Fibroblast of pulmonary artery (primary cell): ENCODE data around the gene CRTAC1.
A peak's percentile ranks its signal among the peaks of the same experiment; 100 is the strongest.

Source experiments
- DNase-seq: peaks from one replicate; pipeline ENCODE4 v3.0.0-alpha.2; 2010; ENCODE audit warnings: low read depth
- H3K4me3 ChIP-seq: replicated peaks from 2 replicates; pipeline ENCODE4 v1.5.1; 2011; ENCODE audit warnings: low read depth, mild to moderate bottlenecking, control low read depth, low read length, moderate library complexity
- TF ChIP-seq, protein P1 (sequence below): IDR thresholded peaks from 2 replicates; pipeline ENCODE4 v1.5.1; 2011; ENCODE audit warnings: mild to moderate bottlenecking, control low read depth, low read length, inconsistent platforms; ENCODE audit errors: missing control alignments

The CRTAC1 gene

DNA sequence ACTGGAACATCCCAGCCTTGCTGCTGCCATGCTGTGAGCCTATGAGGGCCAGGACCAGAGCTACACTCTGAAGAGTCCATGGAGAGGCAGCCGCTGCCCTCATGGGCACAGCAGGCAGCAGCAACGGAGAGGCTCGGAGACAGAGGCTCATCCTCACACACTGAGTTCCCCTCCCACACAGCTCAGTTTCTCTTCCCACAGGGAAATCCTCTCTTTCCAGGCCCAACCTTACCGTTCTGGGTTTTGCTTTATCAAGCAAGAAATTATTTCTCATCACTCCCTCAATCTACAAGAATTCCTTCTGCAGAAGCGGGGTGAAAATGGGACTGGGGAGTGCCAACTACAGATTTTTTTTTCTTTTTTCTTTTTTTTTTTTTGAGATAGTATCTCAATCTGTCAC lies 144.1 kb downstream of the CRTAC1 start:
- TF ChIP-seq, protein P1, sequence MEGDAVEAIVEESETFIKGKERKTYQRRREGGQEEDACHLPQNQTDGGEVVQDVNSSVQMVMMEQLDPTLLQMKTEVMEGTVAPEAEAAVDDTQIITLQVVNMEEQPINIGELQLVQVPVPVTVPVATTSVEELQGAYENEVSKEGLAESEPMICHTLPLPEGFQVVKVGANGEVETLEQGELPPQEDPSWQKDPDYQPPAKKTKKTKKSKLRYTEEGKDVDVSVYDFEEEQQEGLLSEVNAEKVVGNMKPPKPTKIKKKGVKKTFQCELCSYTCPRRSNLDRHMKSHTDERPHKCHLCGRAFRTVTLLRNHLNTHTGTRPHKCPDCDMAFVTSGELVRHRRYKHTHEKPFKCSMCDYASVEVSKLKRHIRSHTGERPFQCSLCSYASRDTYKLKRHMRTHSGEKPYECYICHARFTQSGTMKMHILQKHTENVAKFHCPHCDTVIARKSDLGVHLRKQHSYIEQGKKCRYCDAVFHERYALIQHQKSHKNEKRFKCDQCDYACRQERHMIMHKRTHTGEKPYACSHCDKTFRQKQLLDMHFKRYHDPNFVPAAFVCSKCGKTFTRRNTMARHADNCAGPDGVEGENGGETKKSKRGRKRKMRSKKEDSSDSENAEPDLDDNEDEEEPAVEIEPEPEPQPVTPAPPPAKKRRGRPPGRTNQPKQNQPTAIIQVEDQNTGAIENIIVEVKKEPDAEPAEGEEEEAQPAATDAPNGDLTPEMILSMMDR: no peak

GRCh38 chr10:97883092-97883485 lies 147.3 kb downstream of the CRTAC1 start:
- no peak overlapping the region for H3K4me3 ChIP-seq
- DNase-seq: no peak
- TF ChIP-seq, protein P1: no peak

More for the DNA sequence above, 144.1 kb downstream of the CRTAC1 start:
- DNase-seq: no peak
- no peak overlapping the region for H3K4me3 ChIP-seq

- TF ChIP-seq, protein P1: no peak
- DNase-seq: peak; percentile 84
- no peak overlapping the region for H3K4me3 ChIP-seq
Observed at GRCh38 chr10:97882142-97883091, 148.0 kb downstream of the CRTAC1 start.

DNA sequence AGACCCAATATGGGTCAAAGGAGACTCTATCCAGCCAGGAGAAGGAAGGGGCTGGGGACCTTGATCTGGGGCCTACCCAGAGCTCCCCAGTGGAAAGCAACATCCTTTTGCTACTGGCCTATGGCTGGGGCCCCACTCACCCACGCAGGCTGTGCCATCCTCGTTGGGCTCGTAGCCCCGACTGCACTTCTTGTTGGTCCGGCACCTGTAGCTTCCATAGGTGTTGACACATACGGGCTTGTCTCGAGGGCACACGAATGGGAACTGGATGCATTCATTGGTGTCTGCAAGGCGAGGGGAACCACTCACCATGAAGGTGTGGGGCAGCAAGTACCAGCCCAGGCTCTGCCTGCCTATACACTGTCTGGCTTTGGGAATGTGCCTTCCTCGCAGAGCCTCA lies 150.3 kb downstream of the CRTAC1 start:
- DNase-seq: no peak
- TF ChIP-seq, protein P1: no peak
- no peak overlapping the region for H3K4me3 ChIP-seq

GRCh38 chr10:97879241-97879640 lies 151.2 kb downstream of the CRTAC1 start:
- no peak for DNase-seq
- TF ChIP-seq, protein P1: no peak
- H3K4me3 ChIP-seq: no peak overlapping the region

GRCh38 chr10:97876402-97876801 lies 154.0 kb downstream of the CRTAC1 start:
- no peak overlapping the region for H3K4me3 ChIP-seq
- no peak for DNase-seq
- TF ChIP-seq, protein P1: no peak
